GM18909 (cell line): ENCODE measurements around the gene OSTF1.
A peak's percentile ranks its signal among the peaks of the same experiment; 100 is the strongest.

Experiments
- ATAC-seq: cut with Tn5 transposase; IDR thresholded peaks from one replicate; pipeline ENCODE4 v1.9.1; 2021; ENCODE audit warnings: mild to moderate bottlenecking; ENCODE audit not compliant: unreplicated experiment, poor library complexity

The OSTF1 gene

DNA sequence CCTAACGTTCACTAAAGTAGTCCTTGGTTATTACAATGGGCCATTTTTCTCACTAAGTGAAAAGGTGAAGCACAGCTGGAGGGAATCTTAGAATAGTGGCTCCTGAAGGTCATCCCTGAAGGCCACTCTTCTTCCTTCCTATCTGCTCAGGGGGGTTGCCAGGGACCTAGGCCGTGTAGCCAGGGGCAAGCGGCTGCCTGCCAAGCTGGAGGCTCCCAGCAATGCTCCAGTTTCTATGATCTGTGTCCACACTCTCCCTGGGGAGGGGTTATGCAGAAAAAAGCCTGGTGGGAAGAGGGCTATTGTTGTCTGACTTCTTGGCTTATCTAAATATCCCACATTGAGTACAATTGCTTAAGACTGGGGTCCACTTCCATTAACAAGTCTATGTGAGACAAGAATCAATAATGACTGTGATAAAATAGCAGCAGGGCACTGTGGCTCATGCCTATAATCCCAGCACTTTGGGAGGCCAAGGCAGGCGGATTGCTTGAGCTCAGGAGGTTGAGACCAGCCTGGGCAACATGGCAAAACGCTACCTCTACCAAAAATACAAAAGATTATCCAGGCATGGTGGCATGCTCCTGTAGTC, 4.1 kb upstream of the OSTF1 start:
- ATAC-seq: no peak

DNA sequence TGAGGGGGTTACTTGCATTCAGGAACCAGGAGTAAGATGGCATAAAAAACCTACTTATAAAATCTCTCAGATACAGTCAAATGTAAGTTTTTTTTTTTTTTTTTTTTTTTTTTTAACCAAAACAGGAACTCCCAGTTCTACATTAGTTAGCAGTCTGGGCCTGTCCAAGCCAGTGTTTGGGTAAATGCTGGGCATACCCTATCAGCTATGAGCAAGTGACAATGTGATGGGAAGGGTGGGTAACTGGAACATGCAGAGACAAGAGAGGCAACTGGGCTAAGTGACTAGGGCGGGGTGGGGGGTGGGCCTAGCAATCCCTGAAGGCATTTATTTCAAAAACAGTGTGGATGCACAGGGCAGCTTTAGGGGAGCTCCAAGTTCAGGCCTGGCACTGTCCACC, 2.7 kb upstream of the OSTF1 start:
- ATAC-seq: no peak

DNA sequence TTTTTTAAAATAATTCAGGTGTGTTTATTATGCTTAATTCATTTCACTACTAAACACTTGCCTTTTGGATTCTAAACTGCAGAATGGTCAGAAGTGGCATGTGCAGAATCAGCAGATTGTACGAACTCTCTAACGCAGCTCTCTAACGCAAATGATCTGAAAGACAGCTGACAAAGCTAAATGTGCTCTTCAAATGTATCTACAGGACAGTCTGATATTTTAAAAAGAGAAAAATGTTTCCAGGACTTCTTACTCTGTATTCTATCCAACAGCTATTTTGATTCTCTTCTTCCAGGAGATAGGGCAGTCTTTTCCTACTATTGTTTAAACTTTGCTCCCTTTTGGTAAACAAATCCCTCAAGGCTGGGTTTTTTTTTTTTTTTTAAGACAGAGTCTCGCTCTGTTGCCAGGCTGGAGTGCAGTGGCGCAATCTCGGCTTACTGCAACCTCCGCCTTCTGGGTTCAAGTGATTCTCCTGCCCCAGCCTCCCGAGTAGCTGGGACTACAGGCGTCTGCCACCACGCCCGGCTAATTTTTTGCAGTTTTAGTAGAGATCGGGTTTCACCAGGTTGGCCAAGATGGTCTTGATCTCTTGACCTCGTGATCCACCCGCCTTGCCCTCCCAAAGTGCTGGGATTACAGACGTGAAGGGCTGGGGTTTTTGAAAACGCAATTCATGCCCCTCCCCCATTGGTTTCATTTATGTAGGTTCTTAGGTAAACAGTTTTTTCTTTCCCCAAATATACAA, 1.6 kb upstream of the OSTF1 start:
- no peak for ATAC-seq

GRCh38 chr9:75087289-75087823, 958 bp upstream of the OSTF1 start:
- peak; percentile 36 for ATAC-seq

GRCh38 chr9:75088646-75089372, 495 bp downstream of the OSTF1 start:
- ATAC-seq: peak; percentile 42

GRCh38 chr9:75089373-75089766, 1.1 kb downstream of the OSTF1 start:
- ATAC-seq: no peak

- ATAC-seq: no peak
These were observed 2.3 kb downstream of the OSTF1 start for GRCh38 chr9:75090579-75090978.

DNA sequence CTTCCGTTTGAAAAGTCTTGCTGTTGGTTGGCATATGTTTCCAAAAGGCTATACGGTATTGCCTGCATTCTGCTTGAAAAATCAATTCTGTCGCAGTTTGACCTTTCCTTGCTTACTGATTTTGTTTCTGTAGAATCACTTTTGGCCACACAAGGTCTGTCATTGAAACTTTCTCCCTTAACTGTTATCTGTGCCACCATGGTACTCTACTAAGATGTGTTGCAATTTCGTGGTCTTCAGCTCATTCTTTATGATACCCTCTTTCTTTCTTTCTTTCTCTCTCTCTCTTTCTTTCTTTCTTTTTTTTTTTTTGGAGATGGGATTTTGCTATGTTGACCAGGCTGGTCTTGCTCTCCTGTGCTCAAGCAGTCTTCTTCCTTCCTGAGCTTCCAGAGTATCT, 4.5 kb downstream of the OSTF1 start:
- ATAC-seq: no peak

DNA sequence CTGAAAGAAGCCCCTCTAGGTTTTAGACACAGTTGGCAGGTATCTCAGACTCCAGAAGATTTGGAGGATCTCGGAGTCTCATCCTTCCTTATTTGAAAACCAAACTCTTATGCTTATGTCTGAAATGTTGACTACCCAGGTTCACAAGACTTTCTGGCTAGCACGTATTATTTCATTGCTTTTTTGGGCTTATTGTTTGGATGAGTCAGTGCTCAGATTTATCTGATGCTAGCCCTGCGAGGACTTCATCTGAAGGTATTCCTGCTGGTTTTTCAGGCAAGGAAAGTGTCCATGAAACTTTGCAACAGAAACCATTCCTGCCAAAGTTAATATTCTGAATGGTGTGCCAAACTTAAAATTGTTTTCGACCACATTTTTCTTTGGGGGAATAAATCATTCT, 8.5 kb downstream of the OSTF1 start:
- ATAC-seq: no peak

GRCh38 chr9:75101004-75101588, 12.8 kb downstream of the OSTF1 start:
- no peak for ATAC-seq

DNA sequence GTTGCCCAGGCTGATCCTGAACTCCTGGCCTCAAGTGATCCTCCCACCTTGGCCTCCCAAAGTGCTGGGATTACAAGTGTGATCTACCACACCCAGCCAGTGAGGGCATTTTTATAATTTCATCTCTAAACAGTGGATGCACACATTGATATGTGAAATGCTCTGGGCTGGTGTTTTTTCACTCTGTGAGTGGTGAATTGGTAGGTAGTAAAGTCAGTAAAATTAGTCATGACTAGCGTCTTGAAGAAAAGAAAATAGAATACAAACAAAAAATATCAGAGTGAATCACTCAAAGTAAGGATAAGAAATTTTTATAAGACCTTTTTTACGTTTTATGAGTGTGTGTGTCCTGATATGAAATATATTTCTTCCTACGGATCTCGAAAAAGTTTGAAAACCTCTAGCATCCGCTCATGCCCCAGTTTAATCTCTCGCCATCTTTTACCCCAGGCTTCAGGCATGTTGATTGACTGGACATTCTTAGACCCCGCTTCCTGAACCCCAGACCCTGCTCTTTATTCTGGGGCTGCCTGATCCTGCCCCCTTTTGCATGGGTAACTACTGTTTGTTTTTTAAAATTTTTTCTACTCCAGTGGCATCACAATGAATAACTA, 14.0 kb downstream of the OSTF1 start:
- no peak for ATAC-seq

GRCh38 chr9:75104607-75105006, 16.3 kb downstream of the OSTF1 start:
- ATAC-seq: no peak

DNA sequence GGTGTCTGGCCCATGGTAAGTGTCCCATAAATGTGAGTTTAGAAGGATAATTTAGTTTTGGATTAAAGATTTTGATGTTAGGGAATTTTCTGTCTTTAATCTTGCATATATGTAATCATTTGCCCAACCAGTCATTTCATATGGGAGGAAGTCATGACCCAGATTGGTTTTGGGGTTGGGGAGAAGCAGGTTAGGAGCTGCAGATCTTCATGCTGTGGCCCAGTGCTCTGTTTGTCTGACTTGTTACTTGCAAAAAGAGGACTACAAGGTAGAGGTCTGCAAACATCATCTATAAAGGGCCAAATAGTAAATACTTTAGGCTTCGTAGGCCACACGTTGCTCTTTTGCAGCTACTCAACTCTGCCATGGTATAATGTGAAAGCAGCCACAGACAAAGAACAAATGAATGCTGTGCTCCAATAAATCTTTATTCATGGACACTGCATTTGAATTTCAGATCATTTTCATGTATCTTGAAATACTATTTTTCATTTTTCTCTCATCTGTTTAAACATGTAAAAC, 16.8 kb downstream of the OSTF1 start:
- ATAC-seq: no peak

DNA sequence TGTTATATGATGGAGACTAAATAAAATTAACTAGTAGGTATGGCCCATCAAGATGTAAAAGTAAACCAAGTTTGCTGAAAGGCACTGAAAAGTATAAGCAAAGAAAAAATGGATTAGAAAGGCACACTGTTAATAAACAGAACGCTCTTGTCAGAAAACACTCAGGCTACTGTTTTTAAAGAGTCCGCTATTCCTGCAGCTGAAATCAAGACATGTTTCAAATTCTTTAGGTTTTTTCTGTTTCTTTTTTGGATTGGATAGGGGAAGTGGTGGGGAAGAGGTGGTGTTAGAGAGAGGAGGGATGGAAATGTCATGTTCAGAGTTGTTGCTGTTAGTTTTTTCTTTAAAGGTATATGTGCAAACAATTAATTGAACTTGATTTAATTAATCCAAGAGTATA, 17.5 kb downstream of the OSTF1 start:
- no peak for ATAC-seq

DNA sequence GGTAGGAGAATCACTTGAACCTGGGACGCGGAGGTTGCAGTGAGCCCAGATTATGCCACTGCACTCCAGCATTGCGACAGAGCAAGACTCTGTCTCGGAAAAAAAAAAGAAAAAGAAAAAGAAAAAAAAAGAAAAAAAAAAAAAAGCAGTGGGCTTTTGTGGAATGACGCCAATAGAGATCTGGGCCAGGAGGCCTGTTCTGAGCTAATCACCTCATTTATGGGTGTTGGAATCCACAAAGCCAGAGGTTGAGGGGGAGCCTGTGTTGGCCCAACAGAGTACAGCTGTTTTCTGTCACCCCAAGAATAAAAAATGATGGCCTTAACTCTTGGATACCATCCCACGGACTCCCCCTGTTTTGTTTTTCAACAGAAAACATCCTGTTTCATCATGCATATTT, 18.5 kb downstream of the OSTF1 start:
- no peak for ATAC-seq

DNA sequence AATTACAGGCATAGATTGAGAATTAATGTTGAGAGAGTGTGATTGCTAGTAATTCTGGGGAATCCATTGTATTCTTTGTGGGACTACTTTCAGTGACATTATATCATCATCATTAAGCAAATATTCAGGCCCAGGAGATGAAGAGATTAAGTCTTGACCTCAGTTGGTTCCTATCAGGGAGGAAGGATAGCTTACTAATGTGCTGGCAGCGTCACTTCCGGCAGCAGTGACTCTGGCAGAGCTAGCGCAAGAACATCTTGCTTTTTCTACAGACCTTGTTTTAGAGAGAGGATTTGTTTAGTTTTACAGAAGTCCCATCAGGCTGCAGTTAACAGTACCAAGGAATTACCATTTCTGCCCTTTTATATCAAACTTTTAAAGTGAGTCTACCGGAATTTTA, 20.3 kb downstream of the OSTF1 start:
- no peak for ATAC-seq

GRCh38 chr9:75109210-75109839, 21.0 kb downstream of the OSTF1 start:
- ATAC-seq: no peak

DNA sequence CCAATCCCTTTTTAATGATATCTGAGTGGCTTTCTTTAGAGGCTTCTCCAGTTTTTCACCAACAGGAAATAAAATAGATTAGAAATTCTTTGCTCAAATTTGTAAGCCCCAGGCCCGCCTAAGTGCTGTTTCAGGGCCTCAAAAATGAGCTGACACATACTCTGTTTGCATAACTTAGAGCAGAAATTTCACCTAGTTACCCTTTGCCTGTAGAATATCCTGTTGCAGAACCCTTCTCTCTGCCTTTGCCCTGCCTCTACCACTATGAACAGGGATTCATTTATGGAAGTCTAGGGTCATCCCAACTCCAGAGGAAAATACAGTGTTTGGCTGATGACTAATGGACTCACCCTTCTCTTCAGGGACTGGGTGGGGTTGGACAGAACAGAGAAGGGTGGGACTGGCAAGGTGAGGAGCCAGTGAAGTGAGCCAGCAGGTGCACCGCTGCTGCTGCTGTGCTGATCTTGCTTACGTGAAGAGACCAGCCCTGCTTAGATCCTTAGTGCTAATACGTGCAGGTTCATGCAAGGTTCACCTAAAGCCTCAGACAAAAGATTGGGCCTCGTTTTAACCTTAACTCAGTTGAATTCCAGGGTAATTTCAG, 22.8 kb downstream of the OSTF1 start:
- no peak for ATAC-seq

DNA sequence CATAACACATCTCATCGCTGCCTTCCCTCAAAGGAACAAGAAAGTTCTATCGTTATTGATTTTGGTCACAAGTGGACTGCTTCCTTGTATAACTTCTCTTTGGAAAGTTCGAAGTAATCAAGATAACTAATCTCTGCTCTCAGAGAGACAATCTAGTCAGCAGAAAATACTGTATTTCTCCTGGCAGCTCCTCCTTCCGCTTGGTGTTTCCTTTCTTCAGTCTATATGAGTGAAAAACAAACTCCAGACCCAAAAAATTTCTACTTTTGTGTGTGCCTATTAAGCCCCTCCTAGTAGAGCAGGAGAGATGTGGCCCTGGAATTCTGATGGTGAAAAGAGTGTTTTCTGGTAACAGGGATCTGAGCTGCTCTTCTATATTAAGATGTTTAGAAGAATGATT, 24.5 kb downstream of the OSTF1 start:
- no peak for ATAC-seq
